Kidney epithelial cell (primary cell): ENCODE results near the gene ZBTB46. TPM values are rescaled to one million over a fixed set of nuclear protein-coding genes. Genes with fewer than 3 reads are reported as not detected.
"Not testable (repeated sequence)": the region's sequence is repeated elsewhere in the genome, so short reads cannot be mapped to it uniquely, and the experiment has no call there.

Experiments used
- DNase-seq: peaks from one replicate; pipeline ENCODE4 v3.0.0-alpha.2; 2010; ENCODE audit warnings: low read depth
- H3K27me3 ChIP-seq: 2 replicates; pipeline ENCODE4 v1.6.0; 2011; ENCODE audit warnings: low read length; ENCODE audit not compliant: control insufficient read depth, insufficient read depth
- H3K36me3 ChIP-seq: 2 replicates; pipeline ENCODE4 v1.5.1; 2011; ENCODE audit warnings: low read length; ENCODE audit not compliant: control insufficient read depth, insufficient read depth
- H3K4me3 ChIP-seq: 2 replicates; pipeline ENCODE4 v1.5.1; 2011; ENCODE audit warnings: low read depth, mild to moderate bottlenecking, control low read depth, low read length
- total RNA-seq: library from RNA; depleted of rRNA; stranded (reverse); fragments of >200 nt; gene quantifications from 2 replicates; pipeline ENCODE4 v1.2.3, GENCODE V29; 2015
- TF ChIP-seq, protein P1 (sequence below): IDR thresholded peaks from 2 replicates; pipeline ENCODE4 v1.5.1; 2011; ENCODE audit warnings: mild to moderate bottlenecking, moderate library complexity, low read length, control low read depth, inconsistent platforms; ENCODE audit not compliant: insufficient read depth, poor library complexity, severe bottlenecking

ZBTB46 gene
- total RNA-seq, 1 donor from 2014 or later = 7.8 TPM

DNA sequence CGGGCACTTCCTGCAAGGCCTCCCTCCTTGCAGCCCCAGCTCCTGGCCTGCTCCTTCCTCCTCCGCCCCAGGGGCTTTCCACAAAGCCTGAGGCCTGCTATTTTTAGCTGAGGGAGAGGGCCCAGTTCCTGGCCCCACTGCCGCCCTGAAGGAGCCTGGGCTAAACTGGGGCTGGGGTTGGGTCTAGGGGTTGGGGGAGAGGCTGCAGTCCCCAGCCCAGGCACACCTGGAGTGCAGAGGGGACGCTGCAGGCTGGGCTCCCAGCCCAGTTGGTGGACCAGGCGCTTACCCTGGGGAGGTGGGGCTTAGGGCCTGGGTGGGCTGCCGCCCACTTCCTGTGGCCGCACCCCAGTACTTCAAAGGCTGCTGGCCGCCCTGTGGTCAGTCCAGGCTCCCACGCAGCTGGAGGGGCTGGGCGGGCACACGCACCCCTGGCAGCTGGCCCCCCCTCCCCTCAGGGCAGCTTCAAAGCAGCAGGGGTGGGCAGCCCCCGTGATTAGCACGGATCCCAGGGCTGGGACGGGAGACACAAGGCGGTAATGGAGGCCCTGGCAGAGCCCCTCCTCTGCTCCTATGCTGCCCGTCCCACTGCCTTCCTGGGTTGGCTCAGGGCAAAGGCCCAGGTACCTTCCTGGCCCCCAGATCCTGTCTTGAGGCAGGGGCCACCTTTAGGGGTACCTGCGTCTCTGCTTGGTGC is 23.2 kb upstream of the ZBTB46 start:
- Histone ChIP-seq H3K36me3 (no peaks in the 10 kb centered on the region), H3K27me3 (peaks cover 22% of the 10 kb centered on the region), H3K4me3 (no peak overlapping the region)
- TF ChIP-seq, protein P1, sequence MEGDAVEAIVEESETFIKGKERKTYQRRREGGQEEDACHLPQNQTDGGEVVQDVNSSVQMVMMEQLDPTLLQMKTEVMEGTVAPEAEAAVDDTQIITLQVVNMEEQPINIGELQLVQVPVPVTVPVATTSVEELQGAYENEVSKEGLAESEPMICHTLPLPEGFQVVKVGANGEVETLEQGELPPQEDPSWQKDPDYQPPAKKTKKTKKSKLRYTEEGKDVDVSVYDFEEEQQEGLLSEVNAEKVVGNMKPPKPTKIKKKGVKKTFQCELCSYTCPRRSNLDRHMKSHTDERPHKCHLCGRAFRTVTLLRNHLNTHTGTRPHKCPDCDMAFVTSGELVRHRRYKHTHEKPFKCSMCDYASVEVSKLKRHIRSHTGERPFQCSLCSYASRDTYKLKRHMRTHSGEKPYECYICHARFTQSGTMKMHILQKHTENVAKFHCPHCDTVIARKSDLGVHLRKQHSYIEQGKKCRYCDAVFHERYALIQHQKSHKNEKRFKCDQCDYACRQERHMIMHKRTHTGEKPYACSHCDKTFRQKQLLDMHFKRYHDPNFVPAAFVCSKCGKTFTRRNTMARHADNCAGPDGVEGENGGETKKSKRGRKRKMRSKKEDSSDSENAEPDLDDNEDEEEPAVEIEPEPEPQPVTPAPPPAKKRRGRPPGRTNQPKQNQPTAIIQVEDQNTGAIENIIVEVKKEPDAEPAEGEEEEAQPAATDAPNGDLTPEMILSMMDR = no peak
- no peak for DNase-seq

DNA sequence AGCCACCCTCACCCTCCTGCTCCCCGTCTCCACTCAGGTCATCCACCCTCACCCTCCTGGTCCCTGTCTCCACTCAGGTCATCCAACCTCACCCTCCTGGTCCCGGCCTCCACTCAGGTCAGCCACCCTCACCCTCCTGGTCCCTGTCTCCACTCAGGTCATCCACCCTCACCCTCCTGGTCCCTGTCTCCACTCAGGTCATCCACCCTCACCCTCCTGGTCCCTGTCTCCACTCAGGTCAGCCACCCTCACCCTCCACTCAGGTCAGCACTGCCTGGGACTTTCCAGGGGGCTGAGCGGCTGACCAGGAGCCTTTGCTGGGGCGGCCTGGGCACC is 22.6 kb upstream of the ZBTB46 start:
- H3K4me3 ChIP-seq = not testable (repeated sequence)

DNA sequence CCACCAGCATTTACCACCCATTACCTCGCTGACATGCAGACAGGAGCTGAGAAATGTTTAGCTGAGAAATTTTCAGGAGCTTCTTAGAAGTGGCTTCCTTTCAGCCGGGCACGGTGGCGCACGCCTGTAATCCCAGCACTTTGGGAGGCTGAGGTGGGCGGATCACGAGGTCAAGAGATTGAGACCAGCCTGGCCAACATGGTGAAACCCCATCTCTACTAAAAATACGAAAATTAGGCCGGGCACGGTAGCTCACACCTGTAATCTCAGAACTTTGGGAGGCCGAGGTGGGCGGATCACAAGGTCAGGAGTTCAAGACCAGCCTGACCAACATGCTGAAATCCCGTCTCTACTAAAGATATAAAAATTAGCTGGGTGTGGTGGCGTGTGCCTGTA is 20.5 kb upstream of the ZBTB46 start:
- H3K4me3 ChIP-seq, DNase-seq, H3K36me3 ChIP-seq: not testable (repeated sequence)
- H3K27me3 ChIP-seq = peaks cover 33% of the 10 kb centered on the region

More for the DNA sequence above, 22.6 kb upstream of the ZBTB46 start:
- DNase-seq, H3K36me3 ChIP-seq: not testable (repeated sequence)
- peaks cover 22% of the 10 kb centered on the region for H3K27me3 ChIP-seq

DNA sequence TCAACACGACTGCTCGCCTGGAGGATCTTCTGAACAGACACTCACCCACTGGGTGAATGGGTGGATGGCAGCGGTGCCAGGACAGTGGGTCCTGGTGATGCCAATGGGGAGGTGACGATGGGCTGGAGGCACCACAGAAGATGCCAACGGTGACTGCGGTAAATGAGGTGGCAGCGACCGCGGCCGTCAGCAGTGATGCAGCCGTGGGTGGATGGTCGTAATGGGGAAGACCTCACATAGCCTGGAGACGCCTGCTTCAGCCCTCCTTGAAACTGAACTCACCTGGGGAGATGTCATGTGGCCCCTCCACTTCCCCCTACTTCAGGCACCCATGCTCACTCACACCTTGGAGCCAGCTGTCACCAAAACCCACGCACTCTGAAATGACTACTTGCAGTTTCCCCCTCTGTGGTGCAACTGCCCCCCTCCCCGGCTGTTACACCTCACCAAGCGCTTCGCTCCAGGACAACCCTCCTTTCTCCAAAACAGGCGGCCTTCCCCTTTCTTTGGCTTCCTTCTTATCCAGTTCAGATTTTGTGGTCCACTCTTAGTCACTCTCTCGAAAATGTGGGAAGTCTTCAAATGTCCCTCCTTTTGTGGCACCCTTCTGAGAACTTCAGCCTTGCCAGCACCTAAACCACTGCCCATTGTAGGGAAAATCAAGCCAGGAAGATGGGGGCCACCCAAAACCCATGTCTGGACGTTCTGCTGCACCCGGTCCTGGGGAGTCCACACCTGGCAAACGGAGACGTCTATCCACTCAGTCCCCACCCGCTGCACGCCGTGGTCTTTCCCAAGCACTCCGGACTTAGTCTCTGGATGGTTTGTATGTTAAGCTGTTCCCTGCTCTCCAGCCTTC is 19.9 kb upstream of the ZBTB46 start:
- DNase-seq = no peak
- peaks cover 34% of the 10 kb centered on the region for H3K27me3 ChIP-seq
- H3K4me3 ChIP-seq = no peak overlapping the region
- TF ChIP-seq, protein P1 = no peak
- no peaks in the 10 kb centered on the region for H3K36me3 ChIP-seq

DNA sequence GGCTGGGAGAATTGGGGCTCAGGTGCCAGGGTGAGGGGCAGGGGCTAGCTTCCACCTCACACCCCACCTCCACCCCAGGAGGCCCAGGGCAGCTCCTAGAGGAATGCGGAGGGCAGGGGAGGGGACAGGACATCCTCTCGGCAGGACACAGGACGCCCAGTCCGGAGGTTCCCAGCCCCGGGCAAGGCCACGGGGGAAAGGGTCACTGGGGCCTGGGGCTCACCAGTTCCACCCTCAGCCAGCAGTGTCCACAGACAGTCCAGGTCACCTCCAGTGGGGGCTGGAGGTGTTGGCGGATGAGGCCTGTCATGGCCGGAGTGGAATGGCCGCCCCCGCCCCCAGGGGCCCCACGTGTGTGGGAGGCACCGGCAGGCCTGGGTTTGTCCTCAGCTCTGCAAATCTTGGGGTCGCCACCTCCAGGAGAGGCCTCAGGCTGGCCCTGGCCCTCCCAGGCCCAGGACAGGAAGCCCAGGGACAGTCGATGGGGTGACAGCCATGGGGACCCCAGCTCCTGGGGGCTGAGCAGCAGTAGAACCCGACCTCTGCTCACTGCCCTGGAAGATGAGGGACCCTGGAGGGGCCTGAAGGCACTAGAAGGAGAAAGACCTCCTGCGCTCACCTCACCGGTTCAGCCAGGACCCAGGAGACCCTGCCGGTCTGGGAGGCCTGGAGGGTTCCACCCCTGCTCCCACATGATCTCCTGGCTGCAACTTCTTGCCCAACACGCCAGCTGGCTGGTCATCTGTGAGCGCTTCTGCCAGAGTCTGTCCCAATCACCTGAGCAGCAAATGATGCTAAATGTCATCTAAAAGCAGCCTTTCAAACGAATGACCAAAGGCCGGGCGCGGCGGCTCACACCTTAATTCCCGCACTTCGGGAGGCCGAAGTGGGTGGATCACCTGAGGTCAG is 17.2 kb upstream of the ZBTB46 start:
- DNase-seq = no peak
- TF ChIP-seq, protein P1 = no peak
- H3K27me3 ChIP-seq = peaks cover 33% of the 10 kb centered on the region
- no peaks in the 10 kb centered on the region for H3K36me3 ChIP-seq
- no peak overlapping the region for H3K4me3 ChIP-seq

DNA sequence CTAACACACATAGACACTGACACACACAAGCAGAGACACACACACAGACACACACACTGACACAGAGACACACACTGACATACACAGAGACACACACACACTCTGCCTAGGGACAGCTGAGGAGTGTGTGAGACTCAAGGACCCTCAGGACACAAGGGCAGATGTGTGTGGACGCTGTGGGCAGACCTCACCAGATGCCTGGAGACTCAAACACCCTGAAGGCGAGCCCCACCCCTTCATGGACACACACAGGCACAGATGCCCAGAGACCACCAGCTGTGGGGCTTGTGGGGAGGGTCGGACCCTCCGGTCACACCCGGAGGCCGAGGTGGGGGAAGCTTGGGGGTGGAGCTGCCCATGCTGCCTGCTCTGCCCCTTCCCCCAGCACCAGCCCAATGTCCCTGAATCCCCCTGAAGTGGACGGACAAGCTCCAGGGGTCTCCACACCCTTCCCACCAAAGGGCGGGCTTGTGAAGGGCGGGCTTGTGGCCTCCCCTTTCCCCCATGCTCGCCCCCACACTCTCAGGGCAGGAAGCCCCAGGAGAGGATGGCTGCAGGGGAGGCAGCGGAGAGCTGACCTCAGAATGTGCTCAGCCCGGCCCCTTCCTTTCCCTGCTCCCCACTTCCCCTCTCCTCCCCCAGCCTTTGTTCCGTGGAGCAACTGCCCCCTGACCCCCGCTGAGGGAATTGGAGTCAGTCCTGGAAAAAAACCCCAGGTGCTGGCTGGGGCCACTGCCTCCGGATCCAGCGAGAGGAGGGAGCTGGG is 16.4 kb upstream of the ZBTB46 start:
- TF ChIP-seq, protein P1 = no peak
- Histone ChIP-seq H3K36me3 (no peaks in the 10 kb centered on the region), H3K27me3 (peaks cover 40% of the 10 kb centered on the region), H3K4me3 (no peak overlapping the region)
- no peak for DNase-seq
